ENCODE results near the gene LINGO4.

LINGO4 gene

DNA sequence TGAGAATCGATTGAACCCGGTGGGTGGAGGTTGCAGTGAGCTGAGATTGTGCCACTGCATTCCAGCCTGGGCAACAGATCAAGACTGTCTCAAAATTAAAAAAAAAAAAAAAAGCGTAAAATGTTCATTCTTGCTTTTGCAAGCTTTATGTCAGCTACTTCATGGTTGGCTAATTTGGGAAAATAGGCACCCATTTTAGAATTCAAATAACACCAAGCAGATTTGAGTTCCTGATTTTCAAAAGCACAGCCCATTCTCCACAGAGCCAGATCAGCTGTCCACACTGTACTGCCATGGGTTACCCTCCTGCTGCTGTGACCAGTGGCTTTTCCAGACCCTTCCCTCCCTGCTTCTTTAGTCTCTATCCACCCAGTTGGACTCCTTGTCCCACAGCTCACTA lies 43.9 kb upstream of the LINGO4 start:
- TF ChIP-seq KLF9 (tag by site-specific recombination; IDR thresholded peaks at IDR 0.05; ENCODE audit: low read depth) (no peak), ZNF223 (tag by site-specific recombination; IDR thresholded peaks at IDR 0.05) (no peak), ZNF624 (tag by site-specific recombination; IDR thresholded peaks at IDR 0.05) (no peak), ZNF311 (tag by site-specific recombination; IDR thresholded peaks at IDR 0.05; ENCODE audit: borderline replicate concordance) (no peak), ZNF610 (tag by site-specific recombination; IDR thresholded peaks at IDR 0.05; ENCODE audit: borderline replicate concordance) (no peak), ZNF660 (tag by site-specific recombination; IDR thresholded peaks at IDR 0.05) (no peak), ZNF155 (tag by site-specific recombination; IDR thresholded peaks at IDR 0.05) (no peak)
- TF ChIP-seq, protein P1, sequence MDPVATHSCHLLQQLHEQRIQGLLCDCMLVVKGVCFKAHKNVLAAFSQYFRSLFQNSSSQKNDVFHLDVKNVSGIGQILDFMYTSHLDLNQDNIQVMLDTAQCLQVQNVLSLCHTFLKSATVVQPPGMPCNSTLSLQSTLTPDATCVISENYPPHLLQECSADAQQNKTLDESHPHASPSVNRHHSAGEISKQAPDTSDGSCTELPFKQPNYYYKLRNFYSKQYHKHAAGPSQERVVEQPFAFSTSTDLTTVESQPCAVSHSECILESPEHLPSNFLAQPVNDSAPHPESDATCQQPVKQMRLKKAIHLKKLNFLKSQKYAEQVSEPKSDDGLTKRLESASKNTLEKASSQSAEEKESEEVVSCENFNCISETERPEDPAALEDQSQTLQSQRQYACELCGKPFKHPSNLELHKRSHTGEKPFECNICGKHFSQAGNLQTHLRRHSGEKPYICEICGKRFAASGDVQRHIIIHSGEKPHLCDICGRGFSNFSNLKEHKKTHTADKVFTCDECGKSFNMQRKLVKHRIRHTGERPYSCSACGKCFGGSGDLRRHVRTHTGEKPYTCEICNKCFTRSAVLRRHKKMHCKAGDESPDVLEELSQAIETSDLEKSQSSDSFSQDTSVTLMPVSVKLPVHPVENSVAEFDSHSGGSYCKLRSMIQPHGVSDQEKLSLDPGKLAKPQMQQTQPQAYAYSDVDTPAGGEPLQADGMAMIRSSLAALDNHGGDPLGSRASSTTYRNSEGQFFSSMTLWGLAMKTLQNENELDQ (tag by site-specific recombination; IDR thresholded peaks at IDR 0.05; ENCODE audit: low read depth) = no peak
- TF ChIP-seq, protein P2, sequence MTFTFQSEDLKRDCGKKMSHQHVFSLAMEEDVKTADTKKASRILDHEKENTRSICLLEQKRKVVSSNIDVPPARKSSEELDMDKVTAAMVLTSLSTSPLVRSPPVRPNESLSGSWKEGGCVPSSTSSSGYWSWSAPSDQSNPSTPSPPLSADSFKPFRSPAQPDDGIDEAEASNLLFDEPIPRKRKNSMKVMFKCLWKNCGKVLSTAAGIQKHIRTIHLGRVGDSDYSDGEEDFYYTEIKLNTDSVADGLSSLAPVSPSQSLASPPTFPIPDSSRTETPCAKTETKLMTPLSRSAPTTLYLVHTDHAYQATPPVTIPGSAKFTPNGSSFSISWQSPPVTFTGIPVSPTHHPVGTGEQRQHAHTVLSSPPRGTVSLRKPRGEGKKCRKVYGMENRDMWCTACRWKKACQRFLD (tag by site-specific recombination; IDR thresholded peaks at IDR 0.05) = no peak
- TF ChIP-seq, protein P3, sequence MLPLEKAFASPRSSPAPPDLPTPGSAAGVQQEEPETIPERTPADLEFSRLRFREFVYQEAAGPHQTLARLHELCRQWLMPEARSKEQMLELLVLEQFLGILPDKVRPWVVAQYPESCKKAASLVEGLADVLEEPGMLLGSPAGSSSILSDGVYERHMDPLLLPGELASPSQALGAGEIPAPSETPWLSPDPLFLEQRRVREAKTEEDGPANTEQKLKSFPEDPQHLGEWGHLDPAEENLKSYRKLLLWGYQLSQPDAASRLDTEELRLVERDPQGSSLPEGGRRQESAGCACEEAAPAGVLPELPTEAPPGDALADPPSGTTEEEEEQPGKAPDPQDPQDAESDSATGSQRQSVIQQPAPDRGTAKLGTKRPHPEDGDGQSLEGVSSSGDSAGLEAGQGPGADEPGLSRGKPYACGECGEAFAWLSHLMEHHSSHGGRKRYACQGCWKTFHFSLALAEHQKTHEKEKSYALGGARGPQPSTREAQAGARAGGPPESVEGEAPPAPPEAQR (tag by site-specific recombination; IDR thresholded peaks at IDR 0.05) = no peak
- TF ChIP-seq, protein P4, sequence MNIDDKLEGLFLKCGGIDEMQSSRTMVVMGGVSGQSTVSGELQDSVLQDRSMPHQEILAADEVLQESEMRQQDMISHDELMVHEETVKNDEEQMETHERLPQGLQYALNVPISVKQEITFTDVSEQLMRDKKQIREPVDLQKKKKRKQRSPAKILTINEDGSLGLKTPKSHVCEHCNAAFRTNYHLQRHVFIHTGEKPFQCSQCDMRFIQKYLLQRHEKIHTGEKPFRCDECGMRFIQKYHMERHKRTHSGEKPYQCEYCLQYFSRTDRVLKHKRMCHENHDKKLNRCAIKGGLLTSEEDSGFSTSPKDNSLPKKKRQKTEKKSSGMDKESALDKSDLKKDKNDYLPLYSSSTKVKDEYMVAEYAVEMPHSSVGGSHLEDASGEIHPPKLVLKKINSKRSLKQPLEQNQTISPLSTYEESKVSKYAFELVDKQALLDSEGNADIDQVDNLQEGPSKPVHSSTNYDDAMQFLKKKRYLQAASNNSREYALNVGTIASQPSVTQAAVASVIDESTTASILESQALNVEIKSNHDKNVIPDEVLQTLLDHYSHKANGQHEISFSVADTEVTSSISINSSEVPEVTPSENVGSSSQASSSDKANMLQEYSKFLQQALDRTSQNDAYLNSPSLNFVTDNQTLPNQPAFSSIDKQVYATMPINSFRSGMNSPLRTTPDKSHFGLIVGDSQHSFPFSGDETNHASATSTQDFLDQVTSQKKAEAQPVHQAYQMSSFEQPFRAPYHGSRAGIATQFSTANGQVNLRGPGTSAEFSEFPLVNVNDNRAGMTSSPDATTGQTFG (tag by site-specific recombination; IDR thresholded peaks at IDR 0.05; ENCODE audit: borderline replicate concordance) = no peak
- Histone ChIP-seq H3K36me3 (ENCODE audit: control insufficient read depth in 2 of 2, insufficient read depth in 1 of 2, low read length in 2 of 2) (no peaks in the 10 kb centered on the region), H3K4me3 (ENCODE audit: low read depth, low read length) (no peak overlapping the region), H3K4me1 (ENCODE audit: control insufficient read depth, insufficient read depth, low read length) (no peaks in the 10 kb centered on the region), H3K27ac (ENCODE audit: extremely low read depth, low read depth, low read length) (no peak overlapping the region), H3K9me3 (ENCODE audit: control insufficient read depth, insufficient read depth, low read depth, low read length) (no peaks in the 10 kb centered on the region)
- POLR2A ChIA-PET = interaction anchor here (0.6 kb wide), 1 partner anchor 217 kb away, joined by 4 read pairs; no protein-coding TSS in a partner anchor
- CTCF ChIA-PET = interaction anchor here (0.6 to 1.7 kb wide), 2 partner anchors 13 to 68 kb away, joined by 4 to 15 read pairs; no protein-coding TSS in a partner anchor

DNA sequence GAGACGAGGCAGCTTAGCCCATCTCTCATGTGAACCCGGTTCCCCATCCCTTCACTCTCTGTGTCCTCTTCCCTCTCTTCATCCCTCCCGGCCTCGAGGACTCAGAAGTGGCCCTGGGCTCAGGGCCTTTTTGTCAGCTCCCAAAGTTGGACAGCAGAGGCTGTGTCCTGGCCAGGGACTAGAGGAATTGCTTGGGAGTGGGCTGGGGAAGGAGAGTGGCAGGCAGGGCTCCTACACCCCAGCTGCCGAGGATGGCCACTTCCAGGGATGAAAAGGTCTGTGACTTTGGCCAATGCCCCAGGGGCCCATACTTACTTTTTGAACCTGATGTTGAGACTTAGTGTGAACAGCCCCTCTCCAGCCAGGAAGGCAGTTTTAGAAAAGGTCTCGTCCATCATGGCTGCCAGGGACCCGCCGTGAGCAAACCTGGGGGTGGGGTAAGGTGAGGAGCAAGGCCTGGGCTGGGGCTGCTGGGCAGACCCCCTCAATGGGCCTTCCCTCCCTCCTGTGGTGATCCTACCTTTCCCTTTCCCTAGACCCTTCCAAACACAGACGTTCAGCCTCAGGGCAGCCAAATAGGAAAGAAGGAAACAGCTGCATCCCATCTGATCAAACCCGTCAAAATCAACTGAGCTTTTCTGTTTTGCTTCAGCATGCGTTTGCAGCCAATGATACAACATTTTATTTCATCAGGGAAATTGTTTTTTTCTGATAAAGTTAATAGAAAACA lies 42.8 kb upstream of the LINGO4 start:
- Histone ChIP-seq H3K27ac (ENCODE audit: extremely low read depth, low read depth, low read length) (no peak overlapping the region), H3K4me3 (ENCODE audit: low read depth, low read length) (no peak overlapping the region), H3K36me3 (ENCODE audit: control insufficient read depth in 2 of 2, insufficient read depth in 1 of 2, low read length in 2 of 2) (no peaks in the 10 kb centered on the region), H3K4me1 (ENCODE audit: control insufficient read depth, insufficient read depth, low read length) (no peaks in the 10 kb centered on the region), H3K9me3 (ENCODE audit: control insufficient read depth, insufficient read depth, low read depth, low read length) (no peaks in the 10 kb centered on the region)
- ChIA-PET CTCF (interaction anchor here (1.7 kb wide), 1 partner anchor 12 kb away, joined by 15 read pairs; no protein-coding TSS in a partner anchor), POLR2A (no interaction called here)
- TF ChIP-seq, protein P5, sequence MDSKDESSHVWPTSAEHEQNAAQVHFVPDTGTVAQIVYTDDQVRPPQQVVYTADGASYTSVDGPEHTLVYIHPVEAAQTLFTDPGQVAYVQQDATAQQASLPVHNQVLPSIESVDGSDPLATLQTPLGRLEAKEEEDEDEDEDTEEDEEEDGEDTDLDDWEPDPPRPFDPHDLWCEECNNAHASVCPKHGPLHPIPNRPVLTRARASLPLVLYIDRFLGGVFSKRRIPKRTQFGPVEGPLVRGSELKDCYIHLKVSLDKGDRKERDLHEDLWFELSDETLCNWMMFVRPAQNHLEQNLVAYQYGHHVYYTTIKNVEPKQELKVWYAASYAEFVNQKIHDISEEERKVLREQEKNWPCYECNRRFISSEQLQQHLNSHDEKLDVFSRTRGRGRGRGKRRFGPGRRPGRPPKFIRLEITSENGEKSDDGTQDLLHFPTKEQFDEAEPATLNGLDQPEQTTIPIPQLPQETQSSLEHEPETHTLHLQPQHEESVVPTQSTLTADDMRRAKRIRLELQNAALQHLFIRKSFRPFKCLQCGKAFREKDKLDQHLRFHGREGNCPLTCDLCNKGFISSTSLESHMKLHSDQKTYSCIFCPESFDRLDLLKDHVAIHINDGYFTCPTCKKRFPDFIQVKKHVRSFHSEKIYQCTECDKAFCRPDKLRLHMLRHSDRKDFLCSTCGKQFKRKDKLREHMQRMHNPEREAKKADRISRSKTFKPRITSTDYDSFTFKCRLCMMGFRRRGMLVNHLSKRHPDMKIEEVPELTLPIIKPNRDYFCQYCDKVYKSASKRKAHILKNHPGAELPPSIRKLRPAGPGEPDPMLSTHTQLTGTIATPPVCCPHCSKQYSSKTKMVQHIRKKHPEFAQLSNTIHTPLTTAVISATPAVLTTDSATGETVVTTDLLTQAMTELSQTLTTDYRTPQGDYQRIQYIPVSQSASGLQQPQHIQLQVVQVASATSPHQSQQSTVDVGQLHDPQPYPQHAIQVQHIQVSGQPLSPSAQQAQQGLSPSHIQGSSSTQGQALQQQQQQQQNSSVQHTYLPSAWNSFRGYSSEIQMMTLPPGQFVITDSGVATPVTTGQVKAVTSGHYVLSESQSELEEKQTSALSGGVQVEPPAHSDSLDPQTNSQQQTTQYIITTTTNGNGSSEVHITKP (tag by site-specific recombination; IDR thresholded peaks at IDR 0.05) = no peak
- TF ChIP-seq ZBTB1 (tag by site-specific recombination; IDR thresholded peaks at IDR 0.05) (no peak), ZNF621 (tag by site-specific recombination; IDR thresholded peaks at IDR 0.05) (no peak), ZNF146 (tag by site-specific recombination; IDR thresholded peaks at IDR 0.05) (no peak), ZNF24 (tag by site-specific recombination; IDR thresholded peaks at IDR 0.05) (no peak), ZNF501 (tag by site-specific recombination; IDR thresholded peaks at IDR 0.05) (no peak), ZNF785 (tag by site-specific recombination; IDR thresholded peaks at IDR 0.05) (no peak), ZFP3 (tag by site-specific recombination; IDR thresholded peaks at IDR 0.05; ENCODE audit: low read depth) (no peak)
- TF ChIP-seq, protein P6, sequence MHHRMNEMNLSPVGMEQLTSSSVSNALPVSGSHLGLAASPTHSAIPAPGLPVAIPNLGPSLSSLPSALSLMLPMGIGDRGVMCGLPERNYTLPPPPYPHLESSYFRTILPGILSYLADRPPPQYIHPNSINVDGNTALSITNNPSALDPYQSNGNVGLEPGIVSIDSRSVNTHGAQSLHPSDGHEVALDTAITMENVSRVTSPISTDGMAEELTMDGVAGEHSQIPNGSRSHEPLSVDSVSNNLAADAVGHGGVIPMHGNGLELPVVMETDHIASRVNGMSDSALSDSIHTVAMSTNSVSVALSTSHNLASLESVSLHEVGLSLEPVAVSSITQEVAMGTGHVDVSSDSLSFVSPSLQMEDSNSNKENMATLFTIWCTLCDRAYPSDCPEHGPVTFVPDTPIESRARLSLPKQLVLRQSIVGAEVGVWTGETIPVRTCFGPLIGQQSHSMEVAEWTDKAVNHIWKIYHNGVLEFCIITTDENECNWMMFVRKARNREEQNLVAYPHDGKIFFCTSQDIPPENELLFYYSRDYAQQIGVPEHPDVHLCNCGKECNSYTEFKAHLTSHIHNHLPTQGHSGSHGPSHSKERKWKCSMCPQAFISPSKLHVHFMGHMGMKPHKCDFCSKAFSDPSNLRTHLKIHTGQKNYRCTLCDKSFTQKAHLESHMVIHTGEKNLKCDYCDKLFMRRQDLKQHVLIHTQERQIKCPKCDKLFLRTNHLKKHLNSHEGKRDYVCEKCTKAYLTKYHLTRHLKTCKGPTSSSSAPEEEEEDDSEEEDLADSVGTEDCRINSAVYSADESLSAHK (tag by site-specific recombination; IDR thresholded peaks at IDR 0.05) = no peak

All from HEK293 (cell line).